Occipital lobe (tissue), 2 donors: ENCODE measurements around the gene PROCA1. TPM values are rescaled to one million over a fixed set of nuclear protein-coding genes. Genes with fewer than 3 reads are reported as not detected.
"Not testable (repeated sequence)": the region's sequence is repeated elsewhere in the genome, so short reads cannot be mapped to it uniquely, and the experiment has no call there.

Source experiments
- DNase-seq: peaks from one replicate; lab custom pipeline; 2025; lab: John Stamatoyannopoulos, UW
- total RNA-seq: library from RNA; depleted of rRNA; stranded (reverse); fragments of >200 nt; gene quantifications from one replicate; pipeline ENCODE4 v1.2.3, GENCODE V29; 2014

PROCA1 gene
- total RNA-seq, 1 donor from 2014 or later = 3.3 TPM

DNA sequence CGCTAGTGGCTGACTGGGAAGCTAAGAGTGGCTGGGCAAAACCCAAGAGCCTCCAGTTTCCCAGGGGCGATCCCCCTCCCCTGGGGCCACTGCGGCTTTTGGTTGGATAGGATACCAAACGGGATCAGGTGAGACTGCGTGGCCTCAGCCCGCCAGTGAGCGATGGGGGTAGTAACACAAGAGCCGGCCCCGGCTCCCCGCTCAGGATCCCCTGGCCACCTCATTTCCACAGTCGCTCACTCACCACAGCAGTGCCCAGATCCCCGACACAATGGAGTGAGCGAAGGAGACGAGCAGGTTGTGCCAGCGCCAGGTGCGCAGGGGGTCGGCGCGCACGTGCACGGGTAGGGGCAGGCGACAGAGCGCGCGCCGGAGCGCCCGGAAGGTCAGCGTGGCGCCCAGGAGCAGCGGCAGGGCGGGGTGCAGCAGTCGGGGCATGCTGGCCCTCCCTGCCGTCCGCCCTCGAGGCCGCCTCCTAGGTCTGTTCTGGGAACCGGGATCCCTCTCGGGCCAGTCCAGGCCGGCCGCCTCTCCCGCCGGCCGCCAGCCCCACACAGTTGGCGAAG, 14.1 kb upstream of the PROCA1 start:
- DNase-seq = no peak

DNA sequence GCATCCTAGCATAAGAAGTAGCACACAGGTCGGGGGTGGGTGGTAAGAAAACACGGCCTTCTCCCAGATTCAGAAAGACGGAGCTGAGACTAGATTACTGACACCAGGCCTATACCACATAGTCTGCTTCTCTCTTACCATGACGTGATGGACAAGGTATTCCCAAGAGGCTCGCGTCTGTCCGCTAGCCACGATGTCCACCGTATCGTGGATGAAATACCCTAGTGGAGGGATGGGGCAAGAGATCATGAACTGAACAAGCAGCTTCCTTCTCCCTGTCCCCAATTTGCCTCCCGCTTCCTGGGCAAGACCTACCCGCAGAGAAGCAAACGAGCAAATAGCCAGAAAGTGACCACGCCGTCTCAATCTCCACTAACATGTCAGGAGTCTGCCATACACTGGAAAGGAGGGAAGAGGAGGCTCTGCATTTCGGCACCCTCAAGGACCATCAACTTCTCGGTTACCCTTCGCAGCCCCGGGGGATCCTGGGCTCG, 13.5 kb upstream of the PROCA1 start:
- DNase-seq = no peak

GRCh38 chr17:28724500-28725165, 12.9 kb upstream of the PROCA1 start:
- DNase-seq = no peak

- DNase-seq = not testable (repeated sequence)
Measured at GRCh38 chr17:28723836-28724499, 12.3 kb upstream of the PROCA1 start.

- no peak for DNase-seq
Measured at GRCh38 chr17:28723159-28723835, 11.6 kb upstream of the PROCA1 start.

- DNase-seq = no peak
Measured at GRCh38 chr17:28722417-28723158, 10.9 kb upstream of the PROCA1 start.

DNA sequence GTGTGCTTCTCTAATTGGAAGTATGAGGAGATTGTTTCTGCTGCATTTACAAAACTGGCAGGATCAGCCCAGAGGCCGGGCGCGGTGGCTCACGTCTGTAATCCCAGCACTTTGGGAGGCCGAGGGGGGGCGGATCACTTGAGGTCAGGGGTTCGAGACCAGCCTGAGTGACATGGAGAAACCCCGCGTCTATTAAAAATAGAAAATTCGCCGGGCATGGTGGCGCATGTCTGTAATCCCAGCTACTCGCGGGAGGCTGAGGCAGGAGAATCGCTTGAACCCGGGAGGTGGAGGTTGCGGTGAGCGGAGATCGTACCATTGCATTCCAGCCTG, 9.3 kb upstream of the PROCA1 start:
- DNase-seq = not testable (repeated sequence)

DNA sequence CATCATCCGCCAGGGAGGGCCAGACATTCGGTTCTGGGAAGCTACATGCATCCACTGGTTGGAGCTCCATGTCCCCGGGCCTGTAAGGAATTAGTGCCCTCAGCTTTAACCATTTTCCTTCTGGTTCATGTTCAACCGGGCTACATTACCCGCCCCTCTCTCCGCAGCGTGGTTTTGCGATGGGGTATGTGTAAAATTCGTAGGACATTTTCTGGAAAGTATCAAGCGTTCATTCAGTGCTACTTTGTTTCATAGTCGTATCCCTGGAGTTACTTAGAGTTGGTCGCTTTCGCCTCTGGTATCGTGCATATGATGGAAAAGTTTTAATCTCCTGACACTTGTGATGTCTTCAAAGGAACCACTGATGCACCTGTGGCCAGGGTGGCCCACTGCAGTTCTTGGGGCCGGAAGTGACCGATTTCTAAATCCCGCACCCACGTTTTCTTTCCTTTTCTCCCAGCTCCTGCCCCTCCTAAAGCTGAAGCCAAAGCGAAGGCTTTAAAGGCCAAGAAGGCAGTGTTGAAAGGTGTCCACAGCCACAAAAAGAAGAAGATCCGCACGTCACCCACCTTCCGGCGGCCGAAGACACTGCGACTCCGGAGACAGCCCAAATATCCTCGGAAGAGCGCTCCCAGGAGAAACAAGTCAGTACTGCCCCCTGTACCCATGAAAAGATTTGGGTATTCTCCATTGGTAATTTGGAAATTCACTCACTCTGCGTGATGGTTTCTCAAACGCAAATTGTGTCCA, 8.7 kb upstream of the PROCA1 start:
- DNase-seq = no peak

DNA sequence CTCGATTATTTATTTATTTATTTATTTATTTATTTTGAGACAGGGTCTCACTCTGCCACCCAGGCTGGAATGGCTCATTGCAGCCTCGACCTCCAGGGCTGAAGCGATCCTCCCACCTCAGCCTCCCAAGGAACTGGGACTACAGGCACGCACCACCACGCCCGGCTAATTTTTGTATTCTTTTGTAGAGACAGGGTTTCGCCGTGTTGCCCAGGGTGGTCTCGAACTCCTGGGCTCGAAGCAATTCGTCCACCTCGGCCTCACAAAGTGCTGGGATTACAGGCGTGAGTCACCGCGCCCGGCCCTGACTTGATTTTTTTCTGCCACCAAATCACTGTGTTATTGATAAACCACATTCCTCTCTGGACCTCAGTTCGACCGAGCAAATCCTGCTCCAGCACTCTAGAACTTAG, 7.3 kb upstream of the PROCA1 start:
- DNase-seq = no peak

DNA sequence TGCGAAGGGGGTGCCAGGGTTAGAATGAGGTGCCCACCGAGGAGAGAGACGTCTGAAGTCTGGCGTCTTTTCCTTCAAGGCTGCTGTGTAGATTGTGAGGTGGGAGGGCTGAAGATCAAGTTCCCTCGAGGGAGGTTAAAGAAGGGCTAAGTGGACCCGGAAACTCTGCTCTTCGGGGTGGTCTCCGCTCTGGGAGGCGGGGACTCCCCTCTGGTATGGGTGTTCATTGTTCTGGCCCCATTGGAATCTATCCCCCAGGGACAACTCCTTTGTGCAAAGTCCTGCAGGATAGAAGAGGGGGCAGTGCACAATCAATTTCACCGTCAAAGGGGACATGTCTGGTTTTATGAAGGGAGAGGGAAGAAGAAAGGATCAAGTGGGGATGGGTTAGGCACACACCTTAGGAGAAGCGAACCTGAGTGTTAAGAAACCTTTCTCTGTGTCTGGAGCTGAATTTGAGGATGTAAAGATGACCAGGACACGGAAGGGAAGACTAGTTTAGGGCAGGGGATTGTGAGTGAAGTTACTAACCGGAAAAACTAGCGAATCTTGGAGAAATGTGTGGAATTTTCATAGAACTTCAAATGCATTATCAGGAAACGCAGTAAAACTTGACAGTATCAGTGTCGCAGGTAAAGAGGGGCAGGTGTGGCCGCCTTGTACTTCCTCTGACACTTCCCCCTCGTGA, 6.8 kb upstream of the PROCA1 start:
- DNase-seq = no peak

DNA sequence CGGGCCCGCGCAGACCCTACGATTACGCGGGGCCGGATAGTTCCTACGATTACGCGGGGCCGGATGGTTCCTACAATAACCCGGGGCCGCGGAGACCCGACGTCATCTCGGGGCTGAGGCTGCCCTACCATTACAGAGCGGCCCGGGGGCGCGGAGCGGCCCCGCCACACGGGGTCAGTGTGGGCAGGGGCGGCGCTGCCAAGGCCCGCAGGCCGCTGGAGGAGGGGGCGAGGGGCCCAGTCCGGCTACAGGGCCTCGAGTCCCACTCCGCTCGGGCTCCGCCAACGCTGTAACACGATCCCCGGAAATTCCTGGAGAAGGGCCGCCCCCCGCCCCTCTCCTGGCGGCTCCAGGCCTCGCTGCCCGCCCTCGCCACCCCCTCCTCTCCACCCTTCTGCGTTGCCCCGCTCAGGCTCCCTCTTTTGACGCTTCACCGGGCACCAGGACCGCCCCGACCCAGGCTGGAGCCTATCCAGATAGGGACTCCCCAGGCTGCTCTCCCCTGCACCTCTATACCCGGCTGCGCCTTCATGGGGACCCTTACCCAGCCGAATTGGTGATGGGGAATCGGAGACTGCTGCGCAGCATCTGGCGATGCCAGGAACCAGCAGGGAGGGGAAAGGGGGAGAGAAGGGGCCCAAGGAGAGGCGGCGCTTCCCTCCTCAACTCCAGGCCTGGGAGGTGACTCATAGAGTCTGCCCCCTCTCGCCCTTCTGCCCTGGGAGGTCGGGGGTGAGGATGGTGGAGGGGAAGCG, 6.1 kb upstream of the PROCA1 start, which contains the start of gene RAB34:
TSS of gene RAB34 (minus strand) at position 291 of the 755 bp plus-strand sequence. CDS start 602 bp downstream, outside the sequence.
- DNase-seq = no peak

DNA sequence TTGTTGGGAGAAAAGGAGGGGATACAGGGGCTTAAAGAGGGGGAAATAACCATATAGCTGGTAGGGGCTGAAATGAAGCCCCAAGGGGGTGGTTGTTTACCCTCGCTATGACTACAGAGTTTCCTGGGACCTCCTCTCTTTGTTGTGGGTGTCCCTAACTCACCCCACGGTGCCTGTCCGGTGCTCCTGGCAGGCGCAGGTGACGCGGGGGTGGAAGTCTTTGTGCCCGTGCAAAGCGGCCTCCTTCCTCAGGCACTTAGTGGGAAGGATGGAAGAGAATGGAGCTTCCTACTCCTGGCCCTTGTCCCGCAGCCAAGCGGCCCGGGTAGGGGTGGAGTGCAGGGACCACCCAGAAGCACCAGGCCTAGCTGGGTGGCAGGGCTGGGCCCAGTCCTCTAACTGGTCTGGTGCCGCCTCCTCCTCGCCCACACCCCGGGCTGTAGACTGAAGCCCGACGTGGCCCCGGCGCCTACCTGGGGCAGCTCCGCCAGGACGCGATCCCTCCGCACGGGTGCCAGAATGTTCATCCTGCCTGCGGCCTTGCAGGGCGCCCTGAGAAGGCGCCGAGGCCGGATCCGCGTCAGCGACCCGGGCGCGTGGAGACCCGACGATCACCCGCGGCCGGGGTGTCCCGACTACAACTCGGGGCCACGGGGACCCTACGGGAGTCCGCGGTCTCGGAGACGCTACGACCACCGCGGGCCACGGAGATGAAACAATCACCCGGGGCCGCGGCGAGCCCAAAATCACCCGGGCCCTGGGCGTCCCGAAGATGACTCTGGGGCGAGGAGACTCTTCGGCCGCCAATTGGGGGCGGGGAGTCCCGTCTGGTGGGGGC, 5.3 kb upstream of the PROCA1 start:
- no peak for DNase-seq

- no peak for DNase-seq
Measured at GRCh38 chr17:28715217-28715616, 3.5 kb upstream of the PROCA1 start.

DNA sequence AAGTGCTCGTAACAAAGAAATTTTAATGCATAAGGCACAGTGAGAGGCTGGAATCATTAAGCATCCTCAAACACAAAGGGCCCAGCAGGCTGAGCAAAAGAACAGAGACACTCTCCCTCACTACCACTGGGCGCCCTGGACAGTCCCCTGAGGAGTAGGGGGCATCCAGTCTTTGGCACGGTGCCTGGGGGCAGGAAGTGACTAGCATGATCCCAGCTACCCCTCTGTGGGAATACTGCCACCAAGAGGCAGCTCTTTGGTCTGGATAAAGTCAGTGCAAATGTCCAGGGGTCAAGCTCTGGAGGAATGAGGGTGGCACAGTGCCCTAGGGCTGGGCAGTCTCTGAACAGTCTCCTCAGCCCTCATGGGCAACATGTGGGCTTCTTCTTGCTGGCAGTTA, 2.6 kb upstream of the PROCA1 start:
- no peak for DNase-seq

GRCh38 chr17:28712705-28713415, 1.2 kb upstream of the PROCA1 start:
- DNase-seq = no peak

GRCh38 chr17:28712032-28712704, 480 bp upstream of the PROCA1 start:
- DNase-seq = no peak
